ENCODE measurements around the gene LDB1.
A peak's percentile ranks its signal among the peaks of the same experiment; 100 is the strongest.

Gene LDB1

DNA sequence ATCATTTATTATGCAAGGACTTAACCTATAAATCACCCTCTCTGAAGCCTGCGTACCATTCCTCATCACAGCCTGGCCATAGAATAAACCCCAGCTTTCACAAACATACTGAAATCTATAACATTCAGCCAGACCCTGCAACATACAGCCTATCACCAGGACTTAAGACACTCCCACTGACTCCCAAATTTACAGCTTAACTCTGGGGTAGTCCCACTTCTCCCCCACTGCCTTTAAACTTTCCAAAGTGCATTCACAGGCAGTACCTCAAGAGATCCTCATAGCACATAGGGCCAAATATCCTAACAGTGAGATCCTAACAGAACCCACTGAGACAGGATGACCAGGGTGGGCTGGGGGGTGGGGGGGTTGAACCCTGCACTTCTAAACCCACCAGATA is 3.5 kb downstream of the LDB1 start:
- intact Hi-C loops (cut with DNase I), result no loop called here
- no peak for DNase-seq

DNA sequence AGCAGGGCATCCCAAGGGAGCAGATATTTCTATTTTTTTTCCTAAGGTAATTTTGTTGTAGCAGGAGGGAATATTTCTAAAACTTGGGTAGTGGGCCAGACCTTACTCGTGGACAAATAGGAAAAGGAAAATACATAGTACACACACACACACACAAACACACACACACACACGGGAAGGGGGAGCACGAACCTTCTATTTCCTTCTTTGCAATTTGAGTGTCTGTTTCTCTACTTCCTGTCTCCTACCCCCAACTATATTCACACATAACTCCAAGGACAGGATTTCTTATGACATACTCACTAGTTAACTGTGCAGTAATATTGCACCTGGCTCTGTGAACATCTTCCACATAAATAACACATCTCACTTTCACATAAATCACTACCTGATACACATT is 4.4 kb downstream of the LDB1 start:
- intact Hi-C loops (cut with DNase I), result no loop called here
- DNase-seq, result no peak

DNA sequence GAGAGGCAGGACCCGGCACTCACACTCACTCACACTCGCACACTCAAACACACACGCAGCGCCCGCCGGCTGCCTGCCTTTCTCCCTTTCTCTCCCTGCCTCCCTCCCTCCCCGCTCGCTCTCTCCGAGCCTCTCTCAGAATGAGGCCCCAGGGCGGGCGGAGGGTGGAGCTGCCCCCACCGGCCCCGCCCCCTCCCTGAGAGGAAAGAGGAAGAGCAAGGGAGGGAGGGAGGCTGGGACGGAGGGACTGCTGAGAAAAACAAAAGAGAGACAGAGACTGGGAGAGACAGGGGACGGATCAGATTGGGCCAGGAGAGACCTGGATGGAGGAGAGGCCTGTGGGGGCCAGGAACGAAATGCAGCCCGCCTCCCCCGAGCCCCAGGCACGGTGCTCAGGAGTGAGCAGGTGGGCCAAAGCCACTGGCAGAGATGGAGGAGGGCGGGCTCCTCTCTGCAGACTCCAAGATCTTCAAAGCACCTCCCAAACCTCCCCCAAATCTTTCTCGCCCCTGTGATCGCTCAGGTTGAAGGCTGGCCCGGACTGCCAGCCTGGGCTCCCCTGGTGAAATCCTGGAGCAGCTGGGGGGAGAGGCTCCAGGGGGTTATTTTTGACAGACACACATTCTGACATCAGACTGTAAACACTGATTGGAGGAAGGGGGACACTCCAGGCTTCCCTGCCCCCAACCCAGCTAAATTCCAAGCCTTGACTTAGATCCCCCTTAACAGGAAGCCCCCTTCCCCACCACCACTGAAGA is 5.1 kb downstream of the LDB1 start:
- DNase-seq, result peak; percentile 84 to 98 (median 95)
- intact Hi-C loops (cut with DNase I), result no loop called here

DNA sequence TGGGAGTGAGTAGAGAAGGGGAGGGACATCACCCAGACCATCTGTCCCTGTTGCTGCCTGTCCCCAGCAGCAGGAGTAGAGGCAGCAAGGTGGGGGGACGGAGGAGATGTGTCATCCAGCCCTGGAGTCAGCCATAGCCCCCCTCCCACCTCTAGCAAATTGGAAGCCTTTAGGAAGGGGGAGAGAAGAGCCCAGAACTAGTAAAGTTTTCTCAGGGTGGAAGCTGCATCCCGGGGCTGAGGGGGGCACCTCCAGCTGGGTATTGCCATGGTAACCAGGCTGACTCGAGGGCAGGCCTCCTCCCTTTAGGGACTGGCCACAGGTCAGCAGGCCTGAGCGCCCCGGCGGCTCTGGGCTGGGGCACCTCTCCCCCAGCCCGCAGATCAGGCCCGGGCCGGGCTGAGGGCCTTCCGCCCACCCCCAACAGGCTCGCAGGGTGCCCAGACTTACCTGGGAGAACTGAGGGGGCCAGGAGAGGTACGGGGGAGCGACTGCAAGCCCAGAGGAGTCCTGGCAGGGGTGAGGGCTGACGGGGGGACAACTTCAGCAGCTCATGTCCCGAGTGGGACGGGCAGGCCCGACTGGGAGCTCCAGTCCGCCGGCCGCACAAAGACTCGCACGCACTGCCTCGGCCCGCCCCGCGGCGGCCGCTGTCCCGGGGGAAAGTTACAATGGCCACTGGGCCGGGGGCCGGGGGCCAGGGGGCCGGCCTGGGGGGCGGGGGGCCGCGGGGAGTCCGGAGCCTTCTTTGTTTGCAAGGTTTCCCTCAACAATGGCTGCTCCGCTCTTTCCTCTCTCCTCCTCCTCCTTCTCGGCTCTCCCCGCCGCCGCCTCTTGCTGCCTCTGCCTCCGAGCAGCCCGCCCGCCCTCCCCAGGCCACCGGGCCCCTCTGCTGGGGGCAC is 6.0 kb downstream of the LDB1 start:
- peak in 9 of 42 donors; percentile 10 to 46 (median 26) for DNase-seq
- intact Hi-C loops (cut with DNase I), result no loop called here

DNA sequence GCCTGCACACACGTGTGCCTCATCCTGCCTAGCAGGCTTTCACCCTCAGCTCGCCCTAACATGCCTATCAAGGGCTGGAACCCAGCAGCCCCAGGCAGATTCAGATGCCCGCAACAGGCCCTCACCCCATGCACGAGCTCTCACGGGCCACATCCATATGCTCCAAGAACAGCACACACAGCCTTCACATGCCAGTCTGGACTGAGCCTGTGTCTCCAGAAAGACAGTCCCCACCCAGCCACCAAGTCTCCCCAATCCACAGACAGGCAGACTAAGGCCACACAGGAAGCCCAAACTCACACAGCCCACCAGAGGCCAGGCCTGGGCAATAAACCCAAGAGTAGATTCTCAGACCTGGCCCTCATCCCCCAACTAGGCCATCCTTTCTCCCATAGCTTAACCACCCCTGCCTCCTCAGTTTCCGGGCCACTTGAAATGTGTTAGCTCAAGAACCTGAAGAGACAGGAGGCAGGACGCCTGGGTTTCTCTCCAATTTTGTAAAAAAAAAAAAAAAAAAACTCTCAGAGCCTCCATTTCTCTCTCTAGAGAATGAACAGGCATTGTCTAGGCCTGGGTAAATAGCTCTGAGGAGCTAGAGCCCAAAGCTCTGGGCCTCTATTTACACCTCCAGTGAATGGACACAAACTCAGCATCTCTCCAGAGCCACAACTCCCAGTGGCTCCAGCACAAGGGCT is 6.8 kb downstream of the LDB1 start:
- no peak for DNase-seq
- intact Hi-C loops (cut with DNase I), result no loop called here

DNA sequence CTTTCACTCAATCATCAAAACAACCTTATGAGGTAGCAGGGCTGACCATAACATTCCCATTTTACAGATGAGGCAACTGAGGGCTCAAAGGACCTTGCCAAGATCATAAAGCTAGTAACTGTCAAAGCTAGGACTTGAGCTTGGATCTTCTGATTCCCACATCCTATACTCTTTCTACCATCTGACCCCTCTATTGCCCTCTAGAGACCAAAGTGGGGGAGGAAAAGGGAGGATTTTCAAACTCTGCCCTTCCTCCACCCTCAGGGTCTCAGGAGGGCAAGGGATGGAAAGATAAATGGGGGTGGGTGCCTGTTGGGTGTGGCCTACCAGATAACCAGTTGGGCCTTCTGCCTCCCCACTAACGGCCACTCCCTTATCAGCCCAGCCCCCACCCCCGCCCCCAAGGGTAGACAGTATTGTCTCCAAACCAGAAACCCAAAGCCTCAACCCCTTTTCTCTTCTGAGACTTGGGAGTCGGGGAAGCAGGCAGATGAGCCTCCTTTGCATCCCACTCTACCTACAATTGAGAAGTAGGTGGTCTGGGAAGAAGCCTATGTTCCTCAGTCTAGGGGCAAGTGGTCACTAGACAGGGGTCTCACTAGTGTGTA is 7.9 kb downstream of the LDB1 start:
- intact Hi-C loops (cut with DNase I), result no loop called here
- DNase-seq, result no peak

DNA sequence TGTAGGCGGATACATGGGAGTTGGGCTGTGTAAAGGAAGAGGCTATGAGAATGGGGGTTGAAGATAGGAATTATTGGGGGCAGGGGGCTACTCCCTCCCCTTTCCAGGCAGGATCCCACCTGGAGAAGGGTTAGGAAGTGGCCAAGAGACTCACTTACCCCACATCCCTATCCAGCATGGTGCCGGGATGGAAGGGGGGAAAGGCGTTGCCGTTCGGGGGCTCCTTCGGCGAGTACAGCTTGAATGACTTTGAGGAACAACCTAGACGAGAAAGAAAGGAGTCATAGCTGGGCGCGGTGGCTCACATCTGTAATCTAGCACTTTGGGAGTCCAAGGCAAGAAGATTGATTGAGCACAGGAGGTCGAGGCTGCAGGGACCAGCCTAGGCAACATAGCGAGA is 8.9 kb downstream of the LDB1 start:
- no peak for DNase-seq
- intact Hi-C loops (cut with DNase I), result no loop called here

DNA sequence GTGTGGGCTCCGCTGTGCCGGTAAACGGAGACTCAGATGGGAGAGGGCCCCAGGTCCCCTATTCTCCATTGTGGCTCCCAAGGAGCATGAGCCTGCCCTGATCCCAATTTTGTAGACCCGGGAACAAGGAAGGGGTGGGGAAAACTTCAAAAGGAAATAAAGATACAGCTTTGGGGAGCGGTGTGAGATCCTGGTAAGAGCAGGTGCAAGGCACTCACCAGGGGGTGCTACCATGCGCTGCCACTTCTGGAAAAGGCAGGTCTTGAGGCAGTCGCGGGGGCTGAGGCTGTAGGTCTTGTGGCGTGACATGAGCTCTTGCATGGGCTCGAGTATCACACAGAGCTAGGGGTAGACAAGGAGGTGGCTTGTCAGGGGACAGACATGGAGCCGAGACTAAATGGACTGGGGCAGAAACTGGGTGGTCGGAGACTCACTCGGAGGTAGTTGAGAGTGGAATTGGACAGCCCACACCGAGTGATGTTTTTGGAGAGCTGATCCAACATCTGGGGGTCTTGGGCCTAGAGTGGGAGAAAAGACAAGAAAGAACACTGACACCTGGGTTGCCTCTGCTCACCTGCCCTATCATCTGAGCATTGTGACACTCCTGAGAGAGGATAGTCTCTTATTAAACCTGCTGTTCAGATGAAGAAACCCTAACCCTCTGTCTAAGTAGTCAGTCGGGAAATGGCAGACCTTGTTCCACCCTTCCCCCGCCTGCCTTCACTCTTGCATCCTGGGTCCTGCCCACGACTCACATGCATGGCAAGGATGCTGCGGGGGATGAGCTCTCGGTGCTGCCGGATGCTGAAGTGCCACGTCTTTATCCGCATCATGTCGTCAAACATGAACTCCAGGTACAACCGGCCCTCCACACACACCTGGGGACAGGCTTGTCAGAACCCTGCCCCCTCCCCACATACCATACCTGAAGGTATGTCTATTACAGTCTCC is 10.7 kb downstream of the LDB1 start:
- DNase-seq, result peak; percentile 50 to 94 (median 78)
- intact Hi-C loops (cut with DNase I), result no loop called here

DNA sequence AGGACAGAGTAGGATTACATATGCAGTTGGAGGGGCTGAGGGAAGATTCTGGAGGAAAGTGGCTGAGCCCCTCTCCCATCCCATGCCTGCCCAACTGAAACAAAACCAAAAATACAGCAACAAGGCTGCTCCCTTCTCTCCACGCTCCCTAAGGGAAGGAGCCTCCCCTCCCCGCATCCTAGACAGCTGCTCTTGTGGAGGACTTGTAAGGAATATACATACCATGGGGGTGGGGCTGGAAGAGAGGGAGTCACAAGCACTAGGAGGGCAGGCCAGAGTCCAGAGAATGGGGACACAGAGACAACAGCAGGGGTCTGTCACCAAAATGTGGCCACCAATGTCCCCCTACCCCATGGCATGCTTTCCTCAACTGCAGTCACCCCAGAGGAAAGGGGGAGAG is 13.2 kb downstream of the LDB1 start:
- DNase-seq, result no peak

DNA sequence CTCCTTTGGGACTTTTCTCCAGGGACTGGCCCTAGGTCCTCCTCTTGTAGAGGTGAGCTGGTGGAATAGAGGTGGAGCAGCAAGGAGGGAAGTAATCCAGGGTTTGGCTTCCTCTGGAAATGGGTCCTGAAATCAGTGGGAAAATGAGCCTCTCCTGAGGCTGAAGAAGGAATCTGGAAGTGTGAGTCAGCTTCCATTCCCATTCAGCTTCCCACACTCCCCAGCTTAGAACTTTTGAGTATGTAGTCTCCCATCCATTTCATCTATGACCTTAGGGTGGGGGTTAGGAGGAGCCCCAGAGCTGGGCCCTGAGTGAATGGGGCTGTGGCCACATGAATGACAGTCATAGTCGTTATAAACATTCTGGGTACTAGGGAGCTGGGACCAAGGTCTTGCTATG is 17.7 kb downstream of the LDB1 start:
- DNase-seq, result no peak
- intact Hi-C loops (cut with DNase I), result no loop called here

More for the DNA sequence above, 13.2 kb downstream of the LDB1 start:
- intact Hi-C loops (cut with DNase I), result no loop called here

DNA sequence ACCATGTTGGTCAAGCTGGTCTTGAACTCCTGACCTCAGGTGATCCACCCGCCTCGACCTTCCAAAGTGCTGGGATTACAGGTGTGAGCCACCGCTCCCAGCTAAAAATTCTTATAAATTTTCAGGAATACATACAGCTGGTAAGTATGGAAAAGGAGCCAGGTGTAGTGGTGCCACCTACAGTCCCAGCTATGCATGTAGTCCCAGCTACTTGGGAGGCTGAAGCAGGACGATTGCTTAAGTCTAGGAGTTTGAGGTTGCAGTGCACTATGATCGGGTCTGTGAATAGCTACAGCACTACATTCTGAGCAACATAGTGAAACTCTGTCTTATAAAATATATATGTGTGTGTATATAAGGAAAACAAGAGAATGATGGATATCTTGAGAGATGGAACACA is 19.0 kb downstream of the LDB1 start:
- peak in 1 of 42 donors; percentile 21 for DNase-seq
- intact Hi-C loops (cut with DNase I), result no loop called here

DNA sequence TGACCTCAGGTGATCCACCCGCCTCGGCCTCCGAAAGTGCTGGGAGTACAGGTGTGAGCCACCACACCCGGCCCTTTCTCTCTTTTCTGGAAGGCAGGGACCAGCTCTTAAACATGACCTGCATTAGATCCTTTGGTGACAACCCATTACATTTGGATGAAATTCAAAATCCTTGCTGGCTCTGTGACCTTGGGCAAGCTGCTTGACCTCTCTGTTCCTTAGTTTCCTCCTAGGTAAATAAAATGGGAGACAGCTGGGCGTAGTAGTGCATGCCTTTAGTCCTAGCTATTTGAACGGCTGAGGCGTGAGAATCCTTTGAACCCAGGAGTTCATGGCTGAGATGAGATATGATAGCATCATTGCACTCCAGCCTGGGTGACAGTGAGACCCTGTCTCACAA is 23.7 kb downstream of the LDB1 start:
- DNase-seq, result no peak
- intact Hi-C loops (cut with DNase I), result no loop called here

DNA sequence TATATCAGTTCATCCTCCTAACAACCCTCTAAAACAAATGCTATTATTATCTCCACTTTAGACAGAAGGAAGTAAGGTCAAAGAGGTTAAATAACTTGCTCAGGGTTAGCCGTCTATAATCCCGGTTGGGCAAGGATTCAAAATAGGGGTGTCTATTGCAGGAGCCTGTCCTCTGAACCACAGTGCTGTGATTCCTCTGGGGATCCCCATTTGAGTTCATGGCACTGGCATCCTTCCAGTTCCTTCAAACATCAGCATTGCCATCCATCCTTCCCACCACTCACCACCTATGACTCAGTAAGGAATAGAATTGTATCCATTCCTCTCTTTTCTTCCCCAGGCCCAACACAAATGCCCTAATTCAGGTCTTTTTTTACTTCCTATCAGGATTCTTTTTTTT is 29.4 kb downstream of the LDB1 start:
- no peak for DNase-seq
- intact Hi-C loops (cut with DNase I), result no loop called here

DNA sequence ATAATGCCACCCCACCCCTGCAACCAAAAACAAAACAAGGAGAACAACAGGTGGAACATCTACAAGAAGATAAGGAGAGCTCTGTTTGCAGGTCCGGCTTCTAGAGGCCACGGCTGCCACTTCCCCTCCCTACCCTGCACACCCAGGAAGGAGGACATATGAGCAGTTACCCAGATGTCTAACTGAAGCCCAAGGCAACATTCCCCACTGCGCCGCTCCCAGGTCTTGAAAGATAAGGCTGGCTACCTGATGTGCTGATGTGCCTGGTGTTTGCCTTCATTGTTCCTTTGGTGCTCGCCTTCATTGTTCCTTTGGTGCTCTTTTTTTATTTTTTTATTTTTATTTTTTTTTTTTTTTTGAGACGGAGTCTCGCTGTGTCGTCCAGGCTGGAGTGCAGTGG is 34.0 kb downstream of the LDB1 start:
- intact Hi-C loops (cut with DNase I), result no loop called here
- DNase-seq, result no peak

DNA sequence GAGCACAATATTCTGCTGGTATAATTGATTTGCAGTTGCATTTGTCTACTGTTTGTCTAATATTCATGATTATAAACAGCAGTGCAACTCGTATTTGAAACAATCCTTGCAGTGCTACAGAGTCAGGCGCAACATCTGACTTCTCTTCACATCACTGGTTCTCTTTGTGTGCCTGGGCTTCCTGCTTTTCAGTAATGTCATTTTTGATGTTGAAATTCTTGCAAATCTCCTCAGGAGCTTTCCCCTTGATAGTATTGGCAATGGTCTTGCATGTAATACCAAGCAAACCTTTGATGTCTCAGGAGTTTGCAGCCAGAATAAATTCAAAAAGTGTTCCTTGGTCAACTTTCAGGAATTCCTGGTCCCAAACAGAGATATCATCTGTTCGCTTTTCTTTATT is 34.8 kb downstream of the LDB1 start:
- intact Hi-C loops (cut with DNase I), result no loop called here
- DNase-seq, result no peak

DNA sequence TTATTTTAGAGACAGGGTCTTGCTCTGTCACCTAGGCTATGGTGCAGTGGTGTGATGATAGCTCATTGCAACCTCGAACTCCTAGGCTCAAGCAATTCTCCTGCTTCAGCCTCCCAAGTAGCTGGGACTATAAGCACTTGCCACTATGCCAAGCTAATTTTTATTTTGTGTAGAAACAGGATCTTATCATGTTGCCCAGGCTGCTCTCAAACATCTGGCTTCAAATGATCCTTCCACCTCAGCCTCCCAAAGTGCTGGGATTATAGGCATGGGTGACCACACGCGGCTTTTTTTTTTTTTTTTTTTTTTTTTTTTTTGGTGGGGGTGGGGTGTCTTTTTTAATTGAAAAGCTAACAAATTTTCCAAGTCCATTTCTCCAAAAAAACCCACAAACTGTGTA is 36.6 kb downstream of the LDB1 start:
- DNase-seq, result no peak

DNA sequence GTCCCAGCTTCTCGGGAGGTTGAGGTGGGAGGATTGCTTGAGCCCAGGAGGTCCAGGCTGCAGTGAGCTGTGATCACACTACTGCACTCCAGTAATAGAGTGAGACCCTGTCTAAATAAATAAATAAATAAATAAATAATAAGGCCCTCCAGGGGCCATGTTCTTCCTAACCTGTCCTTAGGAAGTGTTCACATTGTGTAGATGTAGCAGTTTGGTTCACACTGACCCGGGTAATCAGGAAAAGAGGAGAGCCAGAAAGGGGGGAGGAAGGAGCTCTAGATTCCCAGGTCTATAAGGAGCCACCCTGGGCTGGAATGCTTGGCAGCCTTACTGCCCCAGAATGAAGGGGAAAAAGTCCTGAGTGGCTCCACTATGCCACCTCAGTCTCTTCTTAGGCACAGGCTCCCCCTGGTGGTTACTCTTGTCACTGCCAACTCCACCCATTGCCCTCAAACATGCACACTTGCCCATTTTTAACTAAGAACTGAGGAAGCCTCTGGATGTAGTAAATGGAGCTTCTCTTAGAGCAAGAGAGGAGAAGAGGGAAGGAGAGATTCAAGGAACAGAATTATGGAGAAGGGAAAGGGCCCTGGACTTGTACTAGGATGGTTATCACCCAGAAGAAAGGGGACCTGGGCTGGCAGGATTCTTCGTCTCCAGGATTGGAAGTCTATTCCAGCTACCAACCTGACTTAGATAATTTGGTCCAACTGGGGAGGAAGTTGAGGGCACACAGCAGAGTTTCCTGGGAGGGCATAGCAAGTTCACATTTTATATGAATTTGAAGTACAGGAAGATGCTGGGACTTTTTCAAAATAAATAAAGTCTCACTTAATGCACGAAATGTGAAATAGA is 47.3 kb downstream of the LDB1 start:
- intact Hi-C loops (cut with DNase I), result no loop called here
- DNase-seq, result peak; percentile 54 to 96 (median 89)

More for the DNA sequence above, 36.6 kb downstream of the LDB1 start:
- intact Hi-C loops (cut with DNase I), result no loop called here
